Measurements from ENCODE around the gene PYROXD2. TPM values are rescaled to one million over a fixed set of nuclear protein-coding genes. Genes with fewer than 3 reads are reported as not detected.

Gene PYROXD2
- total and polyA plus RNA-seq, 2 experiments from 2014 or later: 1.3 to 2.6 TPM

- H3K27ac Mint-ChIP-seq: no peak overlapping the region
- no peak overlapping the region for H3K27ac ChIP-seq (ENCODE audit: low read depth)
Observed at GRCh38 chr10:98370831-98371820, 43.9 kb downstream of the PYROXD2 start.

More at GRCh38 chr10:98370831-98371820, 43.9 kb downstream of the PYROXD2 start:
- H3K27me3 ChIP-seq (ENCODE audit: insufficient read depth): no peaks in the 10 kb centered on the region
- Mint-ChIP-seq H3K4me1 (peaks cover 42% of the 10 kb centered on the region), H3K9me3 (no peaks in the 10 kb centered on the region), H3K36me3 (ENCODE audit: low read depth) (no peaks in the 10 kb centered on the region; the same call in 2 of the 3 replicates), H3K27me3 (ENCODE audit: insufficient read depth, low read depth, poor library complexity) (peaks cover 2% of the 10 kb centered on the region), H3K4me3 (no peak overlapping the region)
- H3K79me2 ChIP-seq (replicated peaks; ENCODE audit: insufficient read depth): no peaks in the 10 kb centered on the region
- H4K20me1 ChIP-seq (replicated peaks; ENCODE audit: insufficient read depth): no peaks in the 10 kb centered on the region
- H3K9me2 ChIP-seq (ENCODE audit: insufficient read depth): no peaks in the 10 kb centered on the region
- no peaks in the 10 kb centered on the region for H3K36me3 ChIP-seq (ENCODE audit: insufficient read depth)
- TF ChIP-seq EZH2 (IDR thresholded peaks at IDR 0.05; ENCODE audit: low read depth, unreplicated experiment) (no peak), POLR2AphosphoS5 (IDR thresholded peaks at IDR 0.05; ENCODE audit: low read depth) (no peak), STAT1 (IDR thresholded peaks at IDR 0.05; ENCODE audit: unreplicated experiment) (no peak), JUNB (IDR thresholded peaks at IDR 0.05; ENCODE audit: unreplicated experiment) (no peak), CREB1 (CRISPR knock-in tag; IDR thresholded peaks at IDR 0.05; ENCODE audit: low read depth) (no peak), ZNF462 (CRISPR knock-in tag; IDR thresholded peaks at IDR 0.05) (no peak), ZNF114 (CRISPR knock-in tag; IDR thresholded peaks at IDR 0.05) (no peak), NANOG (IDR thresholded peaks at IDR 0.05; ENCODE audit: borderline replicate concordance) (no peak), CTCF (conservative IDR thresholded peaks at IDR 0.05; ENCODE audit: low read depth in 2 of 2) (no peak), ZNF331 (CRISPR knock-in tag; IDR thresholded peaks at IDR 0.05; ENCODE audit: low read depth) (no peak)
- TF ChIP-seq, protein P1, sequence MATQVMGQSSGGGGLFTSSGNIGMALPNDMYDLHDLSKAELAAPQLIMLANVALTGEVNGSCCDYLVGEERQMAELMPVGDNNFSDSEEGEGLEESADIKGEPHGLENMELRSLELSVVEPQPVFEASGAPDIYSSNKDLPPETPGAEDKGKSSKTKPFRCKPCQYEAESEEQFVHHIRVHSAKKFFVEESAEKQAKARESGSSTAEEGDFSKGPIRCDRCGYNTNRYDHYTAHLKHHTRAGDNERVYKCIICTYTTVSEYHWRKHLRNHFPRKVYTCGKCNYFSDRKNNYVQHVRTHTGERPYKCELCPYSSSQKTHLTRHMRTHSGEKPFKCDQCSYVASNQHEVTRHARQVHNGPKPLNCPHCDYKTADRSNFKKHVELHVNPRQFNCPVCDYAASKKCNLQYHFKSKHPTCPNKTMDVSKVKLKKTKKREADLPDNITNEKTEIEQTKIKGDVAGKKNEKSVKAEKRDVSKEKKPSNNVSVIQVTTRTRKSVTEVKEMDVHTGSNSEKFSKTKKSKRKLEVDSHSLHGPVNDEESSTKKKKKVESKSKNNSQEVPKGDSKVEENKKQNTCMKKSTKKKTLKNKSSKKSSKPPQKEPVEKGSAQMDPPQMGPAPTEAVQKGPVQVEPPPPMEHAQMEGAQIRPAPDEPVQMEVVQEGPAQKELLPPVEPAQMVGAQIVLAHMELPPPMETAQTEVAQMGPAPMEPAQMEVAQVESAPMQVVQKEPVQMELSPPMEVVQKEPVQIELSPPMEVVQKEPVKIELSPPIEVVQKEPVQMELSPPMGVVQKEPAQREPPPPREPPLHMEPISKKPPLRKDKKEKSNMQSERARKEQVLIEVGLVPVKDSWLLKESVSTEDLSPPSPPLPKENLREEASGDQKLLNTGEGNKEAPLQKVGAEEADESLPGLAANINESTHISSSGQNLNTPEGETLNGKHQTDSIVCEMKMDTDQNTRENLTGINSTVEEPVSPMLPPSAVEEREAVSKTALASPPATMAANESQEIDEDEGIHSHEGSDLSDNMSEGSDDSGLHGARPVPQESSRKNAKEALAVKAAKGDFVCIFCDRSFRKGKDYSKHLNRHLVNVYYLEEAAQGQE (IDR thresholded peaks at IDR 0.05; ENCODE audit: unreplicated experiment): no peak
- TF ChIP-seq, protein P2, sequence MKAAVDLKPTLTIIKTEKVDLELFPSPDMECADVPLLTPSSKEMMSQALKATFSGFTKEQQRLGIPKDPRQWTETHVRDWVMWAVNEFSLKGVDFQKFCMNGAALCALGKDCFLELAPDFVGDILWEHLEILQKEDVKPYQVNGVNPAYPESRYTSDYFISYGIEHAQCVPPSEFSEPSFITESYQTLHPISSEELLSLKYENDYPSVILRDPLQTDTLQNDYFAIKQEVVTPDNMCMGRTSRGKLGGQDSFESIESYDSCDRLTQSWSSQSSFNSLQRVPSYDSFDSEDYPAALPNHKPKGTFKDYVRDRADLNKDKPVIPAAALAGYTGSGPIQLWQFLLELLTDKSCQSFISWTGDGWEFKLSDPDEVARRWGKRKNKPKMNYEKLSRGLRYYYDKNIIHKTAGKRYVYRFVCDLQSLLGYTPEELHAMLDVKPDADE (IDR thresholded peaks at IDR 0.05): no peak
- no peak overlapping the region for H2AFZ ChIP-seq
- no peak for DNase-seq (ENCODE audit: low spot score)
- no peak overlapping the region for H3K4me3 ChIP-seq
- no peak overlapping the region for H3K4me2 ChIP-seq
- H3F3A ChIP-seq (replicated peaks; ENCODE audit: low read depth): no peaks in the 10 kb centered on the region
- H3K4me1 ChIP-seq (ENCODE audit: insufficient read depth): peaks cover 18% of the 10 kb centered on the region
- no peak for ATAC-seq
